GM12892 (cell line): ENCODE results near the gene PRRG4.
"Not testable (repeated sequence)": the region's sequence is repeated elsewhere in the genome, so short reads cannot be mapped to it uniquely, and the experiment has no call there.

Experiments used
- POLR2A ChIP-seq: IDR thresholded peaks from 2 replicates; pipeline ENCODE4 v1.6.1; 2011; ENCODE audit warnings: low read depth, low read length, control low read depth
- POLR2AphosphoS5 ChIP-seq: IDR thresholded peaks from 2 replicates; pipeline ENCODE4 v1.6.1; 2011; ENCODE audit warnings: low read depth, low read length, control low read depth

DNA sequence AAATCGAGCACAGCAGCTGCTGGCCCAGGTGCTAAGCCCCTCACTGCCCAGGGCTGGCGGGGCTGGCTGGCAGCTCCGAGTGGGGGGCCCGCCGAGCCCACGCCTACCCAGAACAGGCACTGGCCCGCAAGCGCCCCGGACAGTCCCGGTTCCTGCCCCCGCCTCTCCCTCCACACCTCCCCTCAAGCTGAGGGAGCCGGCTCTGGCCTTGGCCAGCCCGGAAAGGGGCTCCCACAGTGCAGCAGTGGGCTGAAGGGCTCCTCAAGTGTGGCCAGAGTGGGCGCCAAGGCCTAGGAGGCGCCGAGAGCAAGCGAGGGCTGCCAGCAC, 58.6 kb downstream of the PRRG4 start:
- not testable (repeated sequence) for TF ChIP-seq POLR2AphosphoS5, POLR2A
